ENCODE data around the gene SESTD1. TPM values are rescaled to one million over a fixed set of nuclear protein-coding genes. Genes with fewer than 3 reads are reported as not detected.

SESTD1 gene
- total RNA-seq, 6 donors from 2014 or later: 38.0 to 108 (median 92.4) TPM

DNA sequence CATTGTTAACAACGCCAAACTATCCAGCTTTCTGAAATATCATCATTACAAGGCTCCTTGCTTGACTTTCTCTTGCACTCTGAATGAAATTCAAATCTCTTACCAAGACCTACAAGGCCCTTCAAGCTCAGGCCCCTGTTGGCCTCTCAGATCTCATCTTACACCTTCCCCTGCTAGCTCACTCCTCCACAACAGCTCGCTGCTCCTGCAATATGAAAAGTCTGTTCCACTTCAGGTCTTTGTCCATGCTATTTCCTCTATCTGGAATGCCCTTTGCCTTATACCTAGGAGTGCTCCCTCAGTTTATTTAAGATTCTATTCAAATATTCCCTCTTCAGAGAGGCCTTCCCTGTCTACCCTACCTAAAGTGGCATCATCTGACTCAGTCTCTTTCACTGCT lies 91.7 kb downstream of the SESTD1 start:
- Histone ChIP-seq H3K9me3 (no peaks in the 10 kb centered on the region), H3K27ac (no peak overlapping the region), H3K4me1 (no peaks in the 10 kb centered on the region), H3K27me3 (no peaks in the 10 kb centered on the region), H3K36me3 (peaks cover 0 to 24% (median 0%) of the 10 kb centered on the region in 4 donors), H3K4me3 (no peak overlapping the region)
- 87 to 96% methylated on average over 2 of the region's 2 CpGs for WGBS, 2 donors
- DNase-seq (no peak), ATAC-seq (ENCODE audit: low FRiP score in 2 of 2) (no peak)
- no peak for TF ChIP-seq POLR2A (IDR thresholded peaks at IDR 0.05)
- TF ChIP-seq CTCF (IDR thresholded peaks at IDR 0.05): no peak
- TF ChIP-seq POLR2AphosphoS5 (IDR thresholded peaks at IDR 0.05): no peak
- TF ChIP-seq EP300 (IDR thresholded peaks at IDR 0.05): no peak

DNA sequence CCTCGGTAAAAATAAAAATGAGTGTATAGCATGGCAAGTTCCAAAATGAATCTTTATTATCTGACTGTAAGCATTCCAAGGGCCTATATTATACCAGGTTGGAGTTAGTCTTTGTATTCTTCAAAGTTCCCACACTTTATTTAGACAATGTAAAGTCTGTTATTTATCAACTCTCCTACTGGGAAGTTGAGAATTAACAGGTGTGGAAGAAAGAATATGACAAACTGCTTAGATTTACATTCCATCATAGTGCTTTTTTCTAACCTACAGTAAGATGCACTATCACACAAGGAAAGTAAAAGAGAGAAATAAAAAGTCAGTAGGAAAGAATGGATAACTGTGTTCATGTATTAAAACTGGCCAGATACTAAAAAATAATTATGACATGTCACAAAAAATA lies 93.3 kb downstream of the SESTD1 start:
- H3K9me3 ChIP-seq: no peaks in the 10 kb centered on the region
- no peak overlapping the region for H3K27ac ChIP-seq
- TF ChIP-seq POLR2AphosphoS5 (IDR thresholded peaks at IDR 0.05): no peak
- TF ChIP-seq EP300 (IDR thresholded peaks at IDR 0.05): no peak
- no peak for TF ChIP-seq POLR2A (IDR thresholded peaks at IDR 0.05)
- TF ChIP-seq CTCF (IDR thresholded peaks at IDR 0.05): no peak
- no peaks in the 10 kb centered on the region for H3K4me1 ChIP-seq
- WGBS, 2 donors: 91 to 96% methylated on average over 1 of the region's 1 CpG
- peaks cover 0 to 19% (median 0%) of the 10 kb centered on the region in 4 donors for H3K36me3 ChIP-seq
- no peaks in the 10 kb centered on the region for H3K27me3 ChIP-seq
- no peak overlapping the region for H3K4me3 ChIP-seq
- ATAC-seq (ENCODE audit: low FRiP score in 2 of 2) (no peak), DNase-seq (no peak)

- Histone ChIP-seq H3K36me3 (peaks cover 0 to 14% (median 0%) of the 10 kb centered on the region in 4 donors), H3K4me1 (no peaks in the 10 kb centered on the region), H3K9me3 (no peaks in the 10 kb centered on the region), H3K27me3 (no peaks in the 10 kb centered on the region), H3K4me3 (no peak overlapping the region), H3K27ac (no peak overlapping the region)
- WGBS, 2 donors: 72 to 76% methylated on average over 1 of the region's 1 CpG
- no peak for TF ChIP-seq CTCF (IDR thresholded peaks at IDR 0.05)
- TF ChIP-seq POLR2A (IDR thresholded peaks at IDR 0.05): no peak
- no peak for TF ChIP-seq EP300 (IDR thresholded peaks at IDR 0.05)
- no peak for TF ChIP-seq POLR2AphosphoS5 (IDR thresholded peaks at IDR 0.05)
- ATAC-seq (ENCODE audit: low FRiP score in 2 of 2) (no peak), DNase-seq (no peak)
Measured at GRCh38 chr2:179170901-179171300, 93.7 kb downstream of the SESTD1 start.

GRCh38 chr2:179165356-179166000 lies 99.2 kb downstream of the SESTD1 start:
- 93 to 95% methylated on average over 3 of the region's 3 CpGs for WGBS, 2 donors
- Histone ChIP-seq H3K4me3 (no peak overlapping the region), H3K27ac (no peak overlapping the region), H3K9me3 (no peaks in the 10 kb centered on the region), H3K36me3 (peaks cover 0 to 13% (median 2%) of the 10 kb centered on the region in 4 donors), H3K27me3 (no peaks in the 10 kb centered on the region), H3K4me1 (no peaks in the 10 kb centered on the region)
- TF ChIP-seq EP300 (IDR thresholded peaks at IDR 0.05) (no peak), CTCF (IDR thresholded peaks at IDR 0.05) (no peak), POLR2A (IDR thresholded peaks at IDR 0.05) (no peak), POLR2AphosphoS5 (IDR thresholded peaks at IDR 0.05) (no peak)
- no peak for ATAC-seq (ENCODE audit: low FRiP score in 2 of 2)
- DNase-seq: no peak

- TF ChIP-seq POLR2A (IDR thresholded peaks at IDR 0.05): no peak
- TF ChIP-seq EP300 (IDR thresholded peaks at IDR 0.05): no peak
- TF ChIP-seq POLR2AphosphoS5 (IDR thresholded peaks at IDR 0.05): no peak
- TF ChIP-seq CTCF (IDR thresholded peaks at IDR 0.05): no peak
- H3K27ac ChIP-seq: no peak overlapping the region
- H3K36me3 ChIP-seq: peaks cover 3 to 55% (median 23%) of the 10 kb centered on the region in 4 donors
- DNase-seq: no peak
- no peaks in the 10 kb centered on the region for H3K27me3 ChIP-seq
- H3K4me1 ChIP-seq: no peaks in the 10 kb centered on the region
- no peak overlapping the region for H3K4me3 ChIP-seq
- 92 to 97% methylated on average over 1 of the region's 1 CpG for WGBS, 2 donors
- ATAC-seq (ENCODE audit: low FRiP score in 2 of 2): no peak
- H3K9me3 ChIP-seq: no peaks in the 10 kb centered on the region
Measured at GRCh38 chr2:179141206-179141605, 123.4 kb downstream of the SESTD1 start.
